Liver (tissue), 9 donors: ENCODE measurements around the gene UGT1A5. TPM values are rescaled to one million over a fixed set of nuclear protein-coding genes. Genes with fewer than 3 reads are reported as not detected.
"Not testable (repeated sequence)": the region's sequence is repeated elsewhere in the genome, so short reads cannot be mapped to it uniquely, and the experiment has no call there.

Source experiments
- DNase-seq: peaks from one replicate; pipeline ENCODE4 v3.0.0-alpha.2; 2017; ENCODE audit warnings: low spot score
- H3K27ac ChIP-seq, 2 donors: one replicate each; pipeline ENCODE4 v1.7.0; 2013; ENCODE audit warnings: inconsistent platforms in 2 of 2, low read length in 2 of 2, control low read depth in 1 of 2, low read depth in 1 of 2, mild to moderate bottlenecking in 1 of 2
- H3K27me3 ChIP-seq, 4 donors: one replicate each; pipeline versions ENCODE4 v1.6.1 to v1.7.0; 2013; ENCODE audit warnings: low read length in 3 of 4, inconsistent platforms in 1 of 4, mild to moderate bottlenecking in 1 of 4, moderate library complexity in 1 of 4; ENCODE audit not compliant: control insufficient read depth in 4 of 4, insufficient read depth in 4 of 4
- H3K36me3 ChIP-seq, 4 donors: one replicate each; pipeline versions ENCODE4 v1.6.1 to v1.7.0; 2013; ENCODE audit warnings: low read length in 3 of 4, mild to moderate bottlenecking in 3 of 4, low read depth in 1 of 4, moderate library complexity in 1 of 4; ENCODE audit not compliant: control insufficient read depth in 4 of 4, insufficient read depth in 3 of 4
- H3K4me1 ChIP-seq, 4 donors: one replicate each; pipeline versions ENCODE4 v1.6.1 to v1.7.0; 2013; ENCODE audit warnings: low read length in 3 of 4, mild to moderate bottlenecking in 3 of 4, moderate library complexity in 1 of 4; ENCODE audit not compliant: control insufficient read depth in 4 of 4, insufficient read depth in 4 of 4
- H3K4me3 ChIP-seq, 3 donors: one replicate each; pipeline versions ENCODE4 v1.6.1 to v1.7.0; 2013; ENCODE audit warnings: low read length in 3 of 3, control low read depth in 1 of 3, low read depth in 1 of 3, mild to moderate bottlenecking in 1 of 3
- H3K9ac ChIP-seq, 2 donors: one replicate each; pipeline ENCODE4 v1.7.0; 2013; ENCODE audit warnings: low read length in 2 of 2, mild to moderate bottlenecking in 2 of 2, moderate library complexity in 2 of 2, control low read depth in 1 of 2, low read depth in 1 of 2
- H3K9me3 ChIP-seq, 4 donors: one replicate each; pipeline versions ENCODE4 v1.6.1 to v1.7.0; 2013; ENCODE audit warnings: low read length in 3 of 4; ENCODE audit not compliant: control insufficient read depth in 4 of 4
- EGR1 ChIP-seq, 2 donors: IDR thresholded peaks; 2 replicates each; pipeline ENCODE4 v1.6.1; 2016 to 2018; ENCODE audit warnings: antibody characterized with exemption in 2 of 2, low read depth in 2 of 2
- FOXA1 ChIP-seq: IDR thresholded peaks from 2 replicates; pipeline ENCODE4 v1.6.1; 2016; ENCODE audit warnings: antibody characterized with exemption
- FOXA2 ChIP-seq: IDR thresholded peaks from 2 replicates; pipeline ENCODE4 v1.6.1; 2016; ENCODE audit warnings: antibody characterized with exemption
- GABPA ChIP-seq, 2 donors: IDR thresholded peaks in 1 of 2; conservative IDR thresholded peaks in 1 of 2; 2 replicates each; pipeline ENCODE4 v1.6.1; 2016; ENCODE audit warnings: antibody characterized with exemption in 2 of 2, mild to moderate bottlenecking in 1 of 2, moderate library complexity in 1 of 2
- HNF4A ChIP-seq, 2 donors: conservative IDR thresholded peaks; 2 replicates each; pipeline ENCODE4 v1.6.1; 2016; ENCODE audit warnings: antibody characterized with exemption in 2 of 2, mild to moderate bottlenecking in 2 of 2
- HNF4G ChIP-seq: IDR thresholded peaks from 2 replicates; pipeline ENCODE4 v1.6.1; 2016; ENCODE audit warnings: antibody characterized with exemption
- JUND ChIP-seq, 2 donors: IDR thresholded peaks; 2 replicates each; pipeline ENCODE4 v1.6.1; 2016; ENCODE audit warnings: antibody characterized with exemption in 2 of 2
- NR2F2 ChIP-seq: IDR thresholded peaks from 2 replicates; pipeline ENCODE4 v1.6.1; 2016; ENCODE audit warnings: antibody characterized with exemption
- RAD21 ChIP-seq, 2 donors: IDR thresholded peaks; 2 replicates each; pipeline ENCODE4 v1.6.1; 2016; ENCODE audit warnings: antibody characterized with exemption in 2 of 2, mild to moderate bottlenecking in 2 of 2
- RXRA ChIP-seq, 2 donors: IDR thresholded peaks; 2 replicates each; pipeline ENCODE4 v1.6.1; 2017 to 2018; ENCODE audit warnings: antibody characterized with exemption in 2 of 2, mild to moderate bottlenecking in 1 of 2
- SP1 ChIP-seq: IDR thresholded peaks from 2 replicates; pipeline ENCODE4 v1.6.1; 2018; ENCODE audit warnings: antibody characterized with exemption, mild to moderate bottlenecking
- TAF1 ChIP-seq: conservative IDR thresholded peaks from 2 replicates; pipeline ENCODE4 v1.6.1; 2016; ENCODE audit warnings: antibody characterized with exemption, mild to moderate bottlenecking
- YY1 ChIP-seq: IDR thresholded peaks from 2 replicates; pipeline ENCODE4 v1.6.1; 2016; ENCODE audit warnings: antibody characterized with exemption, mild to moderate bottlenecking
- WGBS: extraction: QIAGEN DNeasy Blood & Tissue Kit; methylation state at CpG from one replicate; pipeline ENCODE4 v1.1.7; 2013; 5-methylcytosine and 5-hydroxymethylcytosine counted together
- polyA plus RNA-seq, 2 donors: library from polyadenylated mRNA; stranded (reverse) in 1 of 2; unstranded in 1 of 2; fragments of 200-250 nt in 1 of 2; fragments of >200 nt in 1 of 2; fragmentation: Nextera tagmentation in 1 of 2; extraction: Ambion mirVana in 1 of 2; gene quantifications; one replicate each; pipeline versions ENCODE4 v1.2.1 to v1.2.3, GENCODE V29; 2013 to 2015
- total RNA-seq, 2 donors: library from RNA; depleted of rRNA; stranded (reverse); fragments of >200 nt; gene quantifications; one replicate each; pipeline ENCODE4 v1.2.3, GENCODE V29; 2014
- TF ChIP-seq, protein P1 (sequence below): IDR thresholded peaks from 2 replicates; pipeline ENCODE4 v1.6.1; 2016; ENCODE audit warnings: antibody characterized with exemption, mild to moderate bottlenecking
- TF ChIP-seq, protein P2 (sequence below): IDR thresholded peaks from 2 replicates; pipeline ENCODE4 v1.6.1; 2016; ENCODE audit warnings: antibody characterized with exemption
- TF ChIP-seq, protein P3 (sequence below): IDR thresholded peaks from 2 replicates; pipeline ENCODE4 v1.6.1; 2016; ENCODE audit warnings: antibody characterized with exemption
- TF ChIP-seq, protein P4 (sequence below): fragments of 150-350 bp; IDR thresholded peaks from 2 replicates; pipeline ENCODE4 v1.5.1; 2017; ENCODE audit warnings: improper control_type of control experiment, low read depth, low read length; ENCODE audit not compliant: missing input control
- TF ChIP-seq, protein P5 (sequence below): IDR thresholded peaks from 2 replicates; pipeline ENCODE4 v1.6.1; 2016; ENCODE audit warnings: antibody characterized with exemption
- donor health status: healthy.
- donor health status: healthy.
- donor health status: healthy.
- donor health status: healthy.
- donor health status: healthy.

UGT1A5 gene
- total and polyA plus RNA-seq, 4 donors = 0.14 to 1.8 (median 1.6) TPM; not detected in 1

DNA sequence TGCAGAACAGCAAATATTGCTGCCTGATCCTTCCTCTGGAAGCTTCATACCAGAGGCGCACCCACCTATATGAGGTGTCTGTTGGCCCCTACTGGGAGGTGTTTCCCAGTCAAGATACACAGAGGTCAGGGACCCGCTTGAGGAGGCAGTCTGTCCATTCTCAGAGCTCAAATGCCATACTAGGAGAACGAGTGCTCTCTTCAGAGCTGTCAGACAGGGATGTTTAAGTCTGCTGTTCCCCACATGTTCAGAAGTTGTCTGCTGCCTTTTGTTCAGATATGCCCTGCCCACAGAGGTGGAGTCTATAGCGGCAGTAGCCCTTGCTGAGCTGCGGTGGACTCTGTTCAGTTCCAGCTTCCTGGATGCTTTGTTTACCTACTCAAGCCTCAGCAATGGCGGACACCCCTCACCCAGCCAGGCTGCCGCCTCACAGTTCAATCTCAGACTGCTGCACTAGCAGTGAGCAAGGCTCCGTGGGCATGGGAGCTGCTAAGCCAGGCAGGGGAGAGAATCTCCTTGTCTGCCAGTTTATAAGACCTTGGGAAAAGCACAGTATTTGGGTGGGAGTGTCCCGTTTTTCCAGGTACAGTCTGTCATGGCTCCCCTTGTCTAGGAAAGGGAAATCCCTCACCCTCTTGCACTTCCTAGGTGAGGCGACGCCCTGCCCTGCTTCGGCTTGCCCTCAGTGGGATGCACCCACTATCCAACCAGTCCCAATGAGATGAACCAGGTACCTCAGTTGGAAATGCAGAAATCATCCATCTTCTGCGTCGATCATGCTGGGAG is 24.4 kb downstream of the UGT1A5 start:
- H3K9ac ChIP-seq, H3K27ac ChIP-seq, H3K4me3 ChIP-seq, H3K36me3 ChIP-seq, DNase-seq, H3K27me3 ChIP-seq, H3K9me3 ChIP-seq: not testable (repeated sequence)
- WGBS = 61% methylated on average over 14 of the region's 14 CpGs
- H3K4me1 ChIP-seq = peaks cover 14 to 47% (median 29%) of the 10 kb centered on the region in 4 donors
- TF ChIP-seq FOXA1 (peak; percentile 27), RXRA (IDR thresholded peaks at IDR 0.05) (peak; percentile 64 to 73), SP1 (peak; percentile 74), FOXA2 (peak; percentile 34), RAD21 (IDR thresholded peaks at IDR 0.05) (peak in 1 of 2 donors; percentile 44), YY1 (peak; percentile 91), HNF4A (conservative IDR thresholded peaks at IDR 0.05) (peak; percentile 76 to 83), JUND (IDR thresholded peaks at IDR 0.05) (peak; percentile 21 to 50)

DNA sequence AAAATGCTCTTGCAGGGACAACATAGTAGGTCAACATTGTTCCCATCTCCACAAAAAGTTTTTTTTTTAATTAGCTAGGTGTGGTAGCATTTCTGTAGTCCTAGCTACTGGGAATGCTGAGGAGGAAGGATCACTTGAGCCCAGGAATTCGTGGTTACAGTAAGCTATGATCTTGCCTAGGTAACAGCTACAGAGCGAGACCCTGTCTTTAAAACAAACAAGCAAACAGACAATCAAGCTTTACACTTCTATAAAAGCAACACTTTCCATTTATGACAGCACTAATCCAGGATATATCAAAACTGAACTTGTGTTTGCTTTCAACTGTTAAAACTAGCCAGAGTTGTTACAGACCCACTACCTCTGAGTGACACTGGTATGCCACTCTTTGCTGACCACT is 28.2 kb downstream of the UGT1A5 start:
- H3K4me3 ChIP-seq = no peak overlapping the region
- no peak overlapping the region for H3K27ac ChIP-seq
- H3K9me3 ChIP-seq = no peaks in the 10 kb centered on the region
- TF ChIP-seq, protein P1, sequence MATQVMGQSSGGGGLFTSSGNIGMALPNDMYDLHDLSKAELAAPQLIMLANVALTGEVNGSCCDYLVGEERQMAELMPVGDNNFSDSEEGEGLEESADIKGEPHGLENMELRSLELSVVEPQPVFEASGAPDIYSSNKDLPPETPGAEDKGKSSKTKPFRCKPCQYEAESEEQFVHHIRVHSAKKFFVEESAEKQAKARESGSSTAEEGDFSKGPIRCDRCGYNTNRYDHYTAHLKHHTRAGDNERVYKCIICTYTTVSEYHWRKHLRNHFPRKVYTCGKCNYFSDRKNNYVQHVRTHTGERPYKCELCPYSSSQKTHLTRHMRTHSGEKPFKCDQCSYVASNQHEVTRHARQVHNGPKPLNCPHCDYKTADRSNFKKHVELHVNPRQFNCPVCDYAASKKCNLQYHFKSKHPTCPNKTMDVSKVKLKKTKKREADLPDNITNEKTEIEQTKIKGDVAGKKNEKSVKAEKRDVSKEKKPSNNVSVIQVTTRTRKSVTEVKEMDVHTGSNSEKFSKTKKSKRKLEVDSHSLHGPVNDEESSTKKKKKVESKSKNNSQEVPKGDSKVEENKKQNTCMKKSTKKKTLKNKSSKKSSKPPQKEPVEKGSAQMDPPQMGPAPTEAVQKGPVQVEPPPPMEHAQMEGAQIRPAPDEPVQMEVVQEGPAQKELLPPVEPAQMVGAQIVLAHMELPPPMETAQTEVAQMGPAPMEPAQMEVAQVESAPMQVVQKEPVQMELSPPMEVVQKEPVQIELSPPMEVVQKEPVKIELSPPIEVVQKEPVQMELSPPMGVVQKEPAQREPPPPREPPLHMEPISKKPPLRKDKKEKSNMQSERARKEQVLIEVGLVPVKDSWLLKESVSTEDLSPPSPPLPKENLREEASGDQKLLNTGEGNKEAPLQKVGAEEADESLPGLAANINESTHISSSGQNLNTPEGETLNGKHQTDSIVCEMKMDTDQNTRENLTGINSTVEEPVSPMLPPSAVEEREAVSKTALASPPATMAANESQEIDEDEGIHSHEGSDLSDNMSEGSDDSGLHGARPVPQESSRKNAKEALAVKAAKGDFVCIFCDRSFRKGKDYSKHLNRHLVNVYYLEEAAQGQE = no peak
- TF ChIP-seq, protein P2, sequence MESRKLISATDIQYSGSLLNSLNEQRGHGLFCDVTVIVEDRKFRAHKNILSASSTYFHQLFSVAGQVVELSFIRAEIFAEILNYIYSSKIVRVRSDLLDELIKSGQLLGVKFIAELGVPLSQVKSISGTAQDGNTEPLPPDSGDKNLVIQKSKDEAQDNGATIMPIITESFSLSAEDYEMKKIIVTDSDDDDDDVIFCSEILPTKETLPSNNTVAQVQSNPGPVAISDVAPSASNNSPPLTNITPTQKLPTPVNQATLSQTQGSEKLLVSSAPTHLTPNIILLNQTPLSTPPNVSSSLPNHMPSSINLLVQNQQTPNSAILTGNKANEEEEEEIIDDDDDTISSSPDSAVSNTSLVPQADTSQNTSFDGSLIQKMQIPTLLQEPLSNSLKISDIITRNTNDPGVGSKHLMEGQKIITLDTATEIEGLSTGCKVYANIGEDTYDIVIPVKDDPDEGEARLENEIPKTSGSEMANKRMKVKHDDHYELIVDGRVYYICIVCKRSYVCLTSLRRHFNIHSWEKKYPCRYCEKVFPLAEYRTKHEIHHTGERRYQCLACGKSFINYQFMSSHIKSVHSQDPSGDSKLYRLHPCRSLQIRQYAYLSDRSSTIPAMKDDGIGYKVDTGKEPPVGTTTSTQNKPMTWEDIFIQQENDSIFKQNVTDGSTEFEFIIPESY = no peak
- TF ChIP-seq YY1 (no peak), SP1 (no peak), EGR1 (IDR thresholded peaks at IDR 0.05; ENCODE audit: low read depth in 2 of 2) (no peak), FOXA2 (no peak), NR2F2 (no peak), TAF1 (no peak), HNF4G (no peak), GABPA (IDR thresholded peaks at IDR 0.05 in 1 of 2, conservative IDR thresholded peaks at IDR 0.05 in 1 of 2) (no peak), FOXA1 (no peak), HNF4A (conservative IDR thresholded peaks at IDR 0.05) (no peak), RXRA (IDR thresholded peaks at IDR 0.05) (no peak)
- TF ChIP-seq, protein P3, sequence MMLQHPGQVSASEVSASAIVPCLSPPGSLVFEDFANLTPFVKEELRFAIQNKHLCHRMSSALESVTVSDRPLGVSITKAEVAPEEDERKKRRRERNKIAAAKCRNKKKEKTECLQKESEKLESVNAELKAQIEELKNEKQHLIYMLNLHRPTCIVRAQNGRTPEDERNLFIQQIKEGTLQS = no peak
- TF ChIP-seq, protein P4, sequence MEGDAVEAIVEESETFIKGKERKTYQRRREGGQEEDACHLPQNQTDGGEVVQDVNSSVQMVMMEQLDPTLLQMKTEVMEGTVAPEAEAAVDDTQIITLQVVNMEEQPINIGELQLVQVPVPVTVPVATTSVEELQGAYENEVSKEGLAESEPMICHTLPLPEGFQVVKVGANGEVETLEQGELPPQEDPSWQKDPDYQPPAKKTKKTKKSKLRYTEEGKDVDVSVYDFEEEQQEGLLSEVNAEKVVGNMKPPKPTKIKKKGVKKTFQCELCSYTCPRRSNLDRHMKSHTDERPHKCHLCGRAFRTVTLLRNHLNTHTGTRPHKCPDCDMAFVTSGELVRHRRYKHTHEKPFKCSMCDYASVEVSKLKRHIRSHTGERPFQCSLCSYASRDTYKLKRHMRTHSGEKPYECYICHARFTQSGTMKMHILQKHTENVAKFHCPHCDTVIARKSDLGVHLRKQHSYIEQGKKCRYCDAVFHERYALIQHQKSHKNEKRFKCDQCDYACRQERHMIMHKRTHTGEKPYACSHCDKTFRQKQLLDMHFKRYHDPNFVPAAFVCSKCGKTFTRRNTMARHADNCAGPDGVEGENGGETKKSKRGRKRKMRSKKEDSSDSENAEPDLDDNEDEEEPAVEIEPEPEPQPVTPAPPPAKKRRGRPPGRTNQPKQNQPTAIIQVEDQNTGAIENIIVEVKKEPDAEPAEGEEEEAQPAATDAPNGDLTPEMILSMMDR = no peak
- TF ChIP-seq, protein P5, sequence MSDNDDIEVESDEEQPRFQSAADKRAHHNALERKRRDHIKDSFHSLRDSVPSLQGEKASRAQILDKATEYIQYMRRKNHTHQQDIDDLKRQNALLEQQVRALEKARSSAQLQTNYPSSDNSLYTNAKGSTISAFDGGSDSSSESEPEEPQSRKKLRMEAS = no peak
- no peak overlapping the region for H3K9ac ChIP-seq
- H3K4me1 ChIP-seq = peaks cover 24 to 69% (median 41%) of the 10 kb centered on the region in 4 donors
- WGBS = 81% methylated on average over 2 of the region's 2 CpGs
- no peak for DNase-seq
- no peaks in the 10 kb centered on the region for H3K27me3 ChIP-seq
- H3K36me3 ChIP-seq = peaks cover 0 to 4% (median 2%) of the 10 kb centered on the region in 4 donors
